BJ (cell line): ENCODE results near the gene CBY3. TPM values are rescaled to one million over a fixed set of nuclear protein-coding genes. Genes with fewer than 3 reads are reported as not detected.

ENCODE experiments used
- CTCF ChIA-PET: fragments of 350-600 bp; formaldehyde crosslinking; extraction: SDS; loops from one replicate; lab custom pipeline; 2021; ENCODE audit warnings: antibody characterized with exemption, inconsistent platforms; lab: Yijun Ruan, JAX
- POLR2A ChIA-PET: fragments of 300-600 bp; sonication (Branson Sonifier 250); formaldehyde crosslinking; extraction: SDS; loops from one replicate; lab custom pipeline; 2021; ENCODE audit warnings: antibody characterized with exemption; lab: Charles Lee
- DNase-seq: peaks from one replicate; pipeline ENCODE4 v3.0.0-alpha.2; 2011; ENCODE audit warnings: low read depth
- H3K27me3 ChIP-seq: 2 replicates; pipeline ENCODE4 v1.6.0; 2011; ENCODE audit warnings: low read length; ENCODE audit not compliant: control insufficient read depth, insufficient read depth
- H3K36me3 ChIP-seq: 2 replicates; pipeline ENCODE4 v1.5.1; 2011; ENCODE audit warnings: low read length; ENCODE audit not compliant: control insufficient read depth, insufficient read depth
- H3K4me3 ChIP-seq: 2 replicates; pipeline ENCODE4 v1.5.1; 2011; ENCODE audit warnings: low read depth, mild to moderate bottlenecking, control low read depth, low read length
- CTCF ChIP-seq: IDR thresholded peaks from 2 replicates; pipeline ENCODE4 v1.5.1; 2011; ENCODE audit warnings: low read depth, mild to moderate bottlenecking, control low read depth, inconsistent platforms, low read length, moderate library complexity; ENCODE audit not compliant: insufficient read depth
- polyA minus RNA-seq: library from RNA; depleted of rRNA, polyadenylated mRNA; stranded (reverse); fragments of >200 nt; gene quantifications from 2 replicates; pipeline ENCODE4 v1.2.3, GENCODE V29; 2011; rRNA and poly(A)+ RNA removed
- polyA plus RNA-seq: library from polyadenylated mRNA; depleted of rRNA; stranded (reverse); fragments of >200 nt; gene quantifications from 2 replicates; pipeline ENCODE4 v1.2.3, GENCODE V29; 2011; rRNA removed

Gene CBY3
- polyA plus RNA-seq: not detected in 2 replicates
- polyA minus RNA-seq: not detected in 2 replicates

- no peaks in the 10 kb centered on the region for H3K27me3 ChIP-seq
- POLR2A ChIA-PET: no interaction called here
- no peak for DNase-seq
- CTCF ChIA-PET: interaction anchor here (2.6 to 5.1 kb wide), 2 partner anchors 12 to 15 kb away, joined by 10 to 21 read pairs; no protein-coding TSS in a partner anchor
- no peaks in the 10 kb centered on the region for H3K36me3 ChIP-seq
- no peak within 1 kb of the TSS for H3K4me3 ChIP-seq
- TF ChIP-seq CTCF: no peak
These were observed at the start of gene CBY3 for GRCh38 chr5:179680780-179681401. CBY3 (minus strand) TSS chr5:179681034; CDS start chr5:179680918, 116 bp downstream.

GRCh38 chr5:179730356-179730755 lies 49.5 kb upstream of the CBY3 start:
- H3K27me3 ChIP-seq: no peaks in the 10 kb centered on the region
- DNase-seq: no peak
- ChIA-PET POLR2A (no interaction called here), CTCF (interaction anchor here (1.1 to 1.6 kb wide), 2 partner anchors 10 to 26 kb away, joined by 3 read pairs; no protein-coding TSS in a partner anchor)
- no peak for TF ChIP-seq CTCF
- H3K4me3 ChIP-seq: no peak overlapping the region
- H3K36me3 ChIP-seq: peaks cover 8% of the 10 kb centered on the region

GRCh38 chr5:179729727-179730126 lies 48.9 kb upstream of the CBY3 start:
- ChIA-PET POLR2A (no interaction called here), CTCF (interaction anchor here (1.0 to 1.6 kb wide), 3 partner anchors 9 to 25 kb away, joined by 3 read pairs; no protein-coding TSS in a partner anchor)
- no peak for TF ChIP-seq CTCF
- no peak for DNase-seq
- peaks cover 11% of the 10 kb centered on the region for H3K36me3 ChIP-seq
- H3K27me3 ChIP-seq: no peaks in the 10 kb centered on the region
- H3K4me3 ChIP-seq: no peak overlapping the region

- POLR2A ChIA-PET: no interaction called here
- DNase-seq: no peak
- H3K27me3 ChIP-seq: no peaks in the 10 kb centered on the region
- H3K4me3 ChIP-seq: no peak overlapping the region
- CTCF ChIA-PET: interaction anchor here (1.0 to 1.6 kb wide), 3 partner anchors 9 to 25 kb away, joined by 3 read pairs; no protein-coding TSS in a partner anchor
- peaks cover 14% of the 10 kb centered on the region for H3K36me3 ChIP-seq
- TF ChIP-seq CTCF: no peak
These were observed 48.5 kb upstream of the CBY3 start for GRCh38 chr5:179729303-179729702.

GRCh38 chr5:179727106-179727505 lies 46.3 kb upstream of the CBY3 start:
- no peak for DNase-seq
- H3K36me3 ChIP-seq: peaks cover 20% of the 10 kb centered on the region
- no peaks in the 10 kb centered on the region for H3K27me3 ChIP-seq
- ChIA-PET POLR2A (no interaction called here), CTCF (no interaction called here)
- no peak for TF ChIP-seq CTCF
- no peak overlapping the region for H3K4me3 ChIP-seq
